Measurements from ENCODE around the gene POLD4.

Gene POLD4

GRCh38 chr11:67364169-67364568 lies 10.8 kb upstream of the POLD4 start:
- no peaks in the 10 kb centered on the region for H3K27me3 ChIP-seq (replicated peaks; ENCODE audit: control insufficient read depth, insufficient read depth, low read length, poor library complexity, severe bottlenecking)
- no peak for DNase-seq
- no peak overlapping the region for H3K27ac ChIP-seq (ENCODE audit: insufficient read depth, low read length, poor library complexity, severe bottlenecking)
- no peaks in the 10 kb centered on the region for H3K36me3 ChIP-seq (ENCODE audit: control insufficient read depth, insufficient read depth, low read length)
- H3K4me3 ChIP-seq (ENCODE audit: insufficient read depth, low read depth, low read length, poor library complexity, severe bottlenecking): no peak overlapping the region
- H3K4me1 ChIP-seq (ENCODE audit: control insufficient read depth, insufficient read depth, low read length, poor library complexity, severe bottlenecking): peaks cover 30% of the 10 kb centered on the region
- no peaks in the 10 kb centered on the region for H3K9me3 ChIP-seq (ENCODE audit: control insufficient read depth, low read length)

GRCh38 chr11:67357831-67358670 lies 4.7 kb upstream of the POLD4 start:
- Histone ChIP-seq H3K36me3 (ENCODE audit: control insufficient read depth, insufficient read depth, low read length) (no peaks in the 10 kb centered on the region), H3K9me3 (ENCODE audit: control insufficient read depth, low read length) (no peaks in the 10 kb centered on the region), H3K27ac (ENCODE audit: insufficient read depth, low read length, poor library complexity, severe bottlenecking) (no peak overlapping the region), H3K4me3 (ENCODE audit: insufficient read depth, low read depth, low read length, poor library complexity, severe bottlenecking) (no peak overlapping the region), H3K27me3 (replicated peaks; ENCODE audit: control insufficient read depth, insufficient read depth, low read length, poor library complexity, severe bottlenecking) (no peaks in the 10 kb centered on the region), H3K4me1 (ENCODE audit: control insufficient read depth, insufficient read depth, low read length, poor library complexity, severe bottlenecking) (peaks cover 26% of the 10 kb centered on the region)
- DNase-seq: no peak

- no peaks in the 10 kb centered on the region for H3K27me3 ChIP-seq (replicated peaks; ENCODE audit: control insufficient read depth, insufficient read depth, low read length, poor library complexity, severe bottlenecking)
- no peak overlapping the region for H3K4me3 ChIP-seq (ENCODE audit: insufficient read depth, low read depth, low read length, poor library complexity, severe bottlenecking)
- no peak overlapping the region for H3K27ac ChIP-seq (ENCODE audit: insufficient read depth, low read length, poor library complexity, severe bottlenecking)
- H3K9me3 ChIP-seq (ENCODE audit: control insufficient read depth, low read length): no peaks in the 10 kb centered on the region
- peaks cover 36% of the 10 kb centered on the region for H3K4me1 ChIP-seq (ENCODE audit: control insufficient read depth, insufficient read depth, low read length, poor library complexity, severe bottlenecking)
- no peaks in the 10 kb centered on the region for H3K36me3 ChIP-seq (ENCODE audit: control insufficient read depth, insufficient read depth, low read length)
- DNase-seq: peak; percentile 41 to 57 (median 47)
Measured at GRCh38 chr11:67356864-67357561, 3.7 kb upstream of the POLD4 start.

GRCh38 chr11:67356387-67356863 lies 3.1 kb upstream of the POLD4 start:
- Histone ChIP-seq H3K4me3 (ENCODE audit: insufficient read depth, low read depth, low read length, poor library complexity, severe bottlenecking) (no peak overlapping the region), H3K27me3 (replicated peaks; ENCODE audit: control insufficient read depth, insufficient read depth, low read length, poor library complexity, severe bottlenecking) (no peaks in the 10 kb centered on the region), H3K4me1 (ENCODE audit: control insufficient read depth, insufficient read depth, low read length, poor library complexity, severe bottlenecking) (peaks cover 42% of the 10 kb centered on the region), H3K9me3 (ENCODE audit: control insufficient read depth, low read length) (no peaks in the 10 kb centered on the region), H3K36me3 (ENCODE audit: control insufficient read depth, insufficient read depth, low read length) (no peaks in the 10 kb centered on the region), H3K27ac (ENCODE audit: insufficient read depth, low read length, poor library complexity, severe bottlenecking) (peak overlapping the region; percentile 4)
- no peak for DNase-seq

- Histone ChIP-seq H3K9me3 (ENCODE audit: control insufficient read depth, low read length) (no peaks in the 10 kb centered on the region), H3K4me1 (ENCODE audit: control insufficient read depth, insufficient read depth, low read length, poor library complexity, severe bottlenecking) (peaks cover 47% of the 10 kb centered on the region), H3K27ac (ENCODE audit: insufficient read depth, low read length, poor library complexity, severe bottlenecking) (peak overlapping the region; percentile 5), H3K36me3 (ENCODE audit: control insufficient read depth, insufficient read depth, low read length) (no peaks in the 10 kb centered on the region), H3K27me3 (replicated peaks; ENCODE audit: control insufficient read depth, insufficient read depth, low read length, poor library complexity, severe bottlenecking) (no peaks in the 10 kb centered on the region), H3K4me3 (ENCODE audit: insufficient read depth, low read depth, low read length, poor library complexity, severe bottlenecking) (no peak overlapping the region)
- no peak for DNase-seq
Measured at GRCh38 chr11:67355794-67356386, 2.5 kb upstream of the POLD4 start.

- Histone ChIP-seq H3K36me3 (ENCODE audit: control insufficient read depth, insufficient read depth, low read length) (no peaks in the 10 kb centered on the region), H3K9me3 (ENCODE audit: control insufficient read depth, low read length) (no peaks in the 10 kb centered on the region), H3K4me1 (ENCODE audit: control insufficient read depth, insufficient read depth, low read length, poor library complexity, severe bottlenecking) (peaks cover 48% of the 10 kb centered on the region), H3K27me3 (replicated peaks; ENCODE audit: control insufficient read depth, insufficient read depth, low read length, poor library complexity, severe bottlenecking) (no peaks in the 10 kb centered on the region), H3K4me3 (ENCODE audit: insufficient read depth, low read depth, low read length, poor library complexity, severe bottlenecking) (no peak overlapping the region), H3K27ac (ENCODE audit: insufficient read depth, low read length, poor library complexity, severe bottlenecking) (peak overlapping the region; percentile 5)
- no peak for DNase-seq
Measured at GRCh38 chr11:67355023-67355793, 1.9 kb upstream of the POLD4 start.

GRCh38 chr11:67354075-67355022 lies 1.0 kb upstream of the POLD4 start:
- peak overlapping the region; percentile 74 for H3K4me3 ChIP-seq (ENCODE audit: insufficient read depth, low read depth, low read length, poor library complexity, severe bottlenecking)
- H3K27ac ChIP-seq (ENCODE audit: insufficient read depth, low read length, poor library complexity, severe bottlenecking): peak overlapping the region; percentile 97
- H3K9me3 ChIP-seq (ENCODE audit: control insufficient read depth, low read length): no peaks in the 10 kb centered on the region
- DNase-seq: no peak
- no peaks in the 10 kb centered on the region for H3K36me3 ChIP-seq (ENCODE audit: control insufficient read depth, insufficient read depth, low read length)
- H3K27me3 ChIP-seq (replicated peaks; ENCODE audit: control insufficient read depth, insufficient read depth, low read length, poor library complexity, severe bottlenecking): no peaks in the 10 kb centered on the region
- peaks cover 48% of the 10 kb centered on the region for H3K4me1 ChIP-seq (ENCODE audit: control insufficient read depth, insufficient read depth, low read length, poor library complexity, severe bottlenecking)

GRCh38 chr11:67352546-67353316 lies 615 bp downstream of the POLD4 start:
- no peaks in the 10 kb centered on the region for H3K27me3 ChIP-seq (replicated peaks; ENCODE audit: control insufficient read depth, insufficient read depth, low read length, poor library complexity, severe bottlenecking)
- H3K4me1 ChIP-seq (ENCODE audit: control insufficient read depth, insufficient read depth, low read length, poor library complexity, severe bottlenecking): peaks cover 48% of the 10 kb centered on the region
- peak overlapping the region; percentile 74 for H3K4me3 ChIP-seq (ENCODE audit: insufficient read depth, low read depth, low read length, poor library complexity, severe bottlenecking)
- DNase-seq: no peak
- H3K9me3 ChIP-seq (ENCODE audit: control insufficient read depth, low read length): no peaks in the 10 kb centered on the region
- H3K36me3 ChIP-seq (ENCODE audit: control insufficient read depth, insufficient read depth, low read length): no peaks in the 10 kb centered on the region
- peak overlapping the region; percentile 97 for H3K27ac ChIP-seq (ENCODE audit: insufficient read depth, low read length, poor library complexity, severe bottlenecking)
